WTC11 (cell line): ENCODE results near the gene NRXN3.
"Not testable (repeated sequence)": the region's sequence is repeated elsewhere in the genome, so short reads cannot be mapped to it uniquely, and the experiment has no call there.

Experiments used
- CBFB ChIP-seq: sonication (generic); formaldehyde crosslinking; IDR thresholded peaks from 2 replicates; pipeline ENCODE4 v1.8.1; 2022; ENCODE audit warnings: mild to moderate bottlenecking, low read depth, missing genetic modification reagents
- TF ChIP-seq, protein P1 (sequence below): fragments of 250-450 bp; sonication (Bioruptor Pico); conservative IDR thresholded peaks from 2 replicates; pipeline ENCODE4 v1.9.0; 2021; ENCODE audit warnings: mild to moderate bottlenecking
- TF ChIP-seq, protein P2 (sequence below): sonication (generic); formaldehyde crosslinking; IDR thresholded peaks from 2 replicates; pipeline ENCODE4 v1.8.0; 2023; ENCODE audit warnings: missing genetic modification reagents, mild to moderate bottlenecking, borderline replicate concordance
- TF ChIP-seq, protein P3 (sequence below): fragments of 200-600 bp; IDR thresholded peaks from 2 replicates; pipeline ENCODE4 v1.8.0; 2022; ENCODE audit warnings: antibody characterized with exemption

DNA sequence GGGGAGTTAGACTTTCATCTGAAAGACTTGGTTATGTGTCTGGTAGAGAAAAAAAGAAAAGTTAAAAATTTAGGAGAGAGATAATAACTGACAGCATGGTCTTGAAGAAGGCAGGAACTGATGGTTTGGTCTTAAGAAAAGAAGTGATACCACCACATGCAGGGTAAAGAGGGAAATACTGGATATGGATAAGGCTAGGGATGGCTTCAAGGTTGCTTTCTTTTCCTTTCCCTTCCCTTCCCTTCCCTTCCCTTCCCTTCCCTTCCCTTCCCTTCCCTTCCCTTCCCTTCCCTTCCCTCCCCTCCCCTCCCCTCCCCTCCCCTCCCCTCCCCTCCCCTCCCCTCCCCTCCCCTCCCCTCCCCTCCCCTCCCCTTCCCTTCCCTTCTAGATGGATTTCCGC is 849.7 kb downstream of the NRXN3 start:
- TF ChIP-seq, protein P1, sequence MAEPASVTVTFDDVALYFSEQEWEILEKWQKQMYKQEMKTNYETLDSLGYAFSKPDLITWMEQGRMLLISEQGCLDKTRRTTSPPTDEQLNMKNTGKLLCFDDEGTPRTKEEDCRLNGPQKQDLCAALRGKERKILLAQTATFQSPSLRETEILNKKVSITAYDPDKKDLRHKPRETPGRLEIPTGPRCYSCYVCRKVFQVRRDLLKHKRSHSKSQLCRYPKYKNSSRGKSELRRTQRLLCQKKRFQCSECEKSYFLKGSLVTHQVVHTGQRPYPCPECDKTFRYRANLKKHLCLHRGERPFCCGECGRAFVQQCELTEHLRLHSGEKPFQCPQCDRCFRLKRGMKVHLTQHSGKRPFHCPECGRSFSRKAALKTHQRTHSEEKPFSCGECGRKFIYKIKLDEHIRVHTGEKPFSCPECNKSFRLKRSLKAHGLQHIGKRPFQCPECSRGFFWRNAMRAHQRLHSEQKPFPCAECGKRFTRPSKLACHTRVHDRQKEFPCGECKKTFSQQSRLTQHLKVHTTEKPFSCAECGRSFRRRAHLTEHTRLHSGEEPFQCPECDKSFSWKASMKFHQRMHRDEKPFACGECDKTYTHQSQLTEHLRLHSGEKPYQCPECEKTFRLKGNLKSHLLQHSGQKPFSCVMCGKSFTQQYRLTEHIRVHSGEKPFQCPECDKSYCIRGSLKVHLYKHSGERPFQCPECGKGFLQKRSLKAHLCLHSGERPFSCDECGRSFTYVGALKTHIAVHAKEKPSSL (CRISPR knock-in tag): not testable (repeated sequence)
- not testable (repeated sequence) for TF ChIP-seq CBFB
- TF ChIP-seq, protein P2, sequence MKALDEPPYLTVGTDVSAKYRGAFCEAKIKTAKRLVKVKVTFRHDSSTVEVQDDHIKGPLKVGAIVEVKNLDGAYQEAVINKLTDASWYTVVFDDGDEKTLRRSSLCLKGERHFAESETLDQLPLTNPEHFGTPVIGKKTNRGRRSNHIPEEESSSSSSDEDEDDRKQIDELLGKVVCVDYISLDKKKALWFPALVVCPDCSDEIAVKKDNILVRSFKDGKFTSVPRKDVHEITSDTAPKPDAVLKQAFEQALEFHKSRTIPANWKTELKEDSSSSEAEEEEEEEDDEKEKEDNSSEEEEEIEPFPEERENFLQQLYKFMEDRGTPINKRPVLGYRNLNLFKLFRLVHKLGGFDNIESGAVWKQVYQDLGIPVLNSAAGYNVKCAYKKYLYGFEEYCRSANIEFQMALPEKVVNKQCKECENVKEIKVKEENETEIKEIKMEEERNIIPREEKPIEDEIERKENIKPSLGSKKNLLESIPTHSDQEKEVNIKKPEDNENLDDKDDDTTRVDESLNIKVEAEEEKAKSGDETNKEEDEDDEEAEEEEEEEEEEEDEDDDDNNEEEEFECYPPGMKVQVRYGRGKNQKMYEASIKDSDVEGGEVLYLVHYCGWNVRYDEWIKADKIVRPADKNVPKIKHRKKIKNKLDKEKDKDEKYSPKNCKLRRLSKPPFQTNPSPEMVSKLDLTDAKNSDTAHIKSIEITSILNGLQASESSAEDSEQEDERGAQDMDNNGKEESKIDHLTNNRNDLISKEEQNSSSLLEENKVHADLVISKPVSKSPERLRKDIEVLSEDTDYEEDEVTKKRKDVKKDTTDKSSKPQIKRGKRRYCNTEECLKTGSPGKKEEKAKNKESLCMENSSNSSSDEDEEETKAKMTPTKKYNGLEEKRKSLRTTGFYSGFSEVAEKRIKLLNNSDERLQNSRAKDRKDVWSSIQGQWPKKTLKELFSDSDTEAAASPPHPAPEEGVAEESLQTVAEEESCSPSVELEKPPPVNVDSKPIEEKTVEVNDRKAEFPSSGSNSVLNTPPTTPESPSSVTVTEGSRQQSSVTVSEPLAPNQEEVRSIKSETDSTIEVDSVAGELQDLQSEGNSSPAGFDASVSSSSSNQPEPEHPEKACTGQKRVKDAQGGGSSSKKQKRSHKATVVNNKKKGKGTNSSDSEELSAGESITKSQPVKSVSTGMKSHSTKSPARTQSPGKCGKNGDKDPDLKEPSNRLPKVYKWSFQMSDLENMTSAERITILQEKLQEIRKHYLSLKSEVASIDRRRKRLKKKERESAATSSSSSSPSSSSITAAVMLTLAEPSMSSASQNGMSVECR (CRISPR knock-in tag): not testable (repeated sequence)
- TF ChIP-seq, protein P3, sequence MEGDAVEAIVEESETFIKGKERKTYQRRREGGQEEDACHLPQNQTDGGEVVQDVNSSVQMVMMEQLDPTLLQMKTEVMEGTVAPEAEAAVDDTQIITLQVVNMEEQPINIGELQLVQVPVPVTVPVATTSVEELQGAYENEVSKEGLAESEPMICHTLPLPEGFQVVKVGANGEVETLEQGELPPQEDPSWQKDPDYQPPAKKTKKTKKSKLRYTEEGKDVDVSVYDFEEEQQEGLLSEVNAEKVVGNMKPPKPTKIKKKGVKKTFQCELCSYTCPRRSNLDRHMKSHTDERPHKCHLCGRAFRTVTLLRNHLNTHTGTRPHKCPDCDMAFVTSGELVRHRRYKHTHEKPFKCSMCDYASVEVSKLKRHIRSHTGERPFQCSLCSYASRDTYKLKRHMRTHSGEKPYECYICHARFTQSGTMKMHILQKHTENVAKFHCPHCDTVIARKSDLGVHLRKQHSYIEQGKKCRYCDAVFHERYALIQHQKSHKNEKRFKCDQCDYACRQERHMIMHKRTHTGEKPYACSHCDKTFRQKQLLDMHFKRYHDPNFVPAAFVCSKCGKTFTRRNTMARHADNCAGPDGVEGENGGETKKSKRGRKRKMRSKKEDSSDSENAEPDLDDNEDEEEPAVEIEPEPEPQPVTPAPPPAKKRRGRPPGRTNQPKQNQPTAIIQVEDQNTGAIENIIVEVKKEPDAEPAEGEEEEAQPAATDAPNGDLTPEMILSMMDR: not testable (repeated sequence)
